Stimulated activated CD4-positive, alpha-beta T cell treated with anti-CD3 and anti-CD28 coated beads, Interleukin-1b, Interleukin-23, amount 100 ng/mL, for 24 hours (primary cell): Measurements from ENCODE around the gene ZP3.
"Not testable (repeated sequence)": the region's sequence is repeated elsewhere in the genome, so short reads cannot be mapped to it uniquely, and the experiment has no call there.

ENCODE experiments used
- DNase-seq, 4 experiments: peaks; one replicate each; pipeline ENCODE4 v3.0.0-alpha.2; 2020; ENCODE audit warnings: low read depth in 4 of 4, low spot score in 1 of 4

The ZP3 gene

GRCh38 chr7:76439120-76439888, 14.6 kb downstream of the ZP3 start:
- DNase-seq, result not testable (repeated sequence)

DNA sequence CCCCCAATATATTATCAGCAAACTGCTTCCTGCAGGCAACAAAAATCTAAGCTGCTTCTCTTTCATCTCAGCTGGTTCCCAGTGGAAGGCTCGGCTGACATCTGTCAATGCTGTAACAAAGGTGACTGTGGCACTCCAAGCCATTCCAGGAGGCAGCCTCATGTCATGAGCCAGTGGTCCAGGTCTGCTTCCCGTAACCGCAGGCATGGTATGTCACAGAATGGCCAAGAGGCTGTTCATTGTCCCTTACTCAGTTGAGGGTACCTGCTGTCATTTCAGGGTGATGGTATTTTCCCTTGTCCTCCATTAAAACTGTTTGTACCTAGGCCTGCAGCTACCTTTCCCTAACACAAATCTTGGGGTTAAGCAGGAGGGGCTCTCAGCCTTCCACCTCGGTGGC, 15.7 kb downstream of the ZP3 start:
- not testable (repeated sequence) for DNase-seq

- not testable (repeated sequence) for DNase-seq
These were observed 17.0 kb downstream of the ZP3 start for GRCh38 chr7:76441792-76442191.

- DNase-seq, result not testable (repeated sequence)
These were observed 18.1 kb downstream of the ZP3 start for GRCh38 chr7:76442664-76443446.

GRCh38 chr7:76443846-76444245, 19.1 kb downstream of the ZP3 start:
- DNase-seq, result not testable (repeated sequence)

DNA sequence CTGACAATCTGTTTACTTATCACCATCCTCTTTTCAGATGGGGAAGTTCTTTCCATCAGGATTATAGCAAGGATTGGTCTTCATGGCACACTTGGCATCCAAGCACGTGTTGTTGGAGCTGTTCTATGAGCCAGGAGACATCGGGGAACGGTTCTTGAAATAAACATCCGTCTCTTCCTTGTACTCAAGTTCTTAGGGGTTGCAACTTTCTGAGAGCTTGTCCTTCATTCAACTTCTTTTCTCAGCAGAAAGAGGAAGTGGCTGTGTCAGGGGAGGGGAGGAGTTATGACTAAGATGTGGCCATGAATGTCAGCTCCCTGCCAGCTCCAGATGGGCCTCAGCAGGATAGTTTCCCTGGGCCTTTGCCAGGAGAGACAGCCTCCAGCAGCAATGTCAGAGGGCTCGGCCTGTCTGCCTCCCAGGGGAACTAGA, 20.8 kb downstream of the ZP3 start:
- peak in 1 of 4 experiments; percentile 1 for DNase-seq

DNA sequence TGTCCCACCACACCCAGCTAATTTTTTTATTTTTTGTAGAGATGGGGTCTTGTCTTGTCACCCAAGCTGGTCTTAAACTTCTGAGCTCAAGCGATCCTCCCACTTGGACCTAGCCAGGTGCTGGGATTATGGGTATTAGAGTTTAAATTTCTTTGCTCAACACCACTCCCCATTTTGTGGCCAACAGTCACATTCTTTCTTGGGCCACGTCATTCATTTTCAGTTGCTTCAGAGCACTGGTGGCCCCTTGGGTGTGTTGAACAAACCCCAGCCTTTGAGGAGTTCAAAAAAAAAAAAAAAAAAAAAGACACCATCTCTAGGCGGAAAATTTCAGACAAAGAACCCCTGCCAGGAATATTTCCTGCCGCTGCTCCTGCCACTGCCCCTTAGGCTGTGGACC, 32.3 kb downstream of the ZP3 start:
- not testable (repeated sequence) for DNase-seq

DNA sequence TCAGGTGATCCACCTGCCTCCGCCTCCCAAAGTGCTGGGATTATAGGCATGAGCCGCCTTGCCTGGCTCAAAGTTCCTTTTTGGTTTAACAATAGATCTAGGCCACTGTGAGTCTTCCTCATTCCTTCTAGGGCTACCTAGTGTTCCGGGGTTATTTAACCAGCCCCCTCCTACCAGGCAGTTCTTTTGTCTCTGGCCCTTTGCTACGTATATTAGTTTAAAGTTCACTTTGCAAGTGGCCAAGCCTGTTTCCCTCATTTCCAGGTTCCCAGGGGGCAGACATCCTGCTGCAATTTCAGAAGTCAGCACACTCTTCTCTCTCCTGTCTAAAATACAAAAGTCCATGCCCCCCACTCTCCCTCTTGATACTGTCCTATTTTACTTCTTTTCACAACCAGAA, 33.8 kb downstream of the ZP3 start:
- not testable (repeated sequence) for DNase-seq

DNA sequence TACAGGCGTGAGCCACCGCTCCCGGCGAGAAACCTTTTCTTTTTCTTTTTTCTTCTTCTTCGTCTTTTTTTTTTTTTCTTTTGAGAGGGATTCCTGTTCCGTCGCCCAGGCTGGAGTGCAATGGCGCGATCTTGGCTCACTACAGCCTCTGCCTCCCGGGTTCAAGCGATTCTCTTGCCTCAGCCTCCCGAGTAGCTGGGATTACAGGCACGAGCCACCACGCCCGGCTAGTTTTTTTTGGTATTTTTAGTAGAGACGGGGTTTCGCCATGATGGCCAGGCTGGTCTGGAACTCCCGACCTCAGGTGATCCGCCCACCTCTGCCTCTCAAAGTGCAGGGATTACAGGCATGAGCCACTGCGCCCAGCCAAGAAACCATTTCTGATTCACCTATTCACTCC, 36.0 kb downstream of the ZP3 start:
- DNase-seq, result not testable (repeated sequence)

- DNase-seq, result peak in 3 of 4 experiments; percentile 13 to 20 (median 16)
These were observed 36.8 kb downstream of the ZP3 start, which contains the start of gene DTX2 for GRCh38 chr7:76461464-76462101. Gene DTX2 (plus strand): TSS chr7:76461709. CDS start chr7:76480510, 18,801 bp downstream.

DNA sequence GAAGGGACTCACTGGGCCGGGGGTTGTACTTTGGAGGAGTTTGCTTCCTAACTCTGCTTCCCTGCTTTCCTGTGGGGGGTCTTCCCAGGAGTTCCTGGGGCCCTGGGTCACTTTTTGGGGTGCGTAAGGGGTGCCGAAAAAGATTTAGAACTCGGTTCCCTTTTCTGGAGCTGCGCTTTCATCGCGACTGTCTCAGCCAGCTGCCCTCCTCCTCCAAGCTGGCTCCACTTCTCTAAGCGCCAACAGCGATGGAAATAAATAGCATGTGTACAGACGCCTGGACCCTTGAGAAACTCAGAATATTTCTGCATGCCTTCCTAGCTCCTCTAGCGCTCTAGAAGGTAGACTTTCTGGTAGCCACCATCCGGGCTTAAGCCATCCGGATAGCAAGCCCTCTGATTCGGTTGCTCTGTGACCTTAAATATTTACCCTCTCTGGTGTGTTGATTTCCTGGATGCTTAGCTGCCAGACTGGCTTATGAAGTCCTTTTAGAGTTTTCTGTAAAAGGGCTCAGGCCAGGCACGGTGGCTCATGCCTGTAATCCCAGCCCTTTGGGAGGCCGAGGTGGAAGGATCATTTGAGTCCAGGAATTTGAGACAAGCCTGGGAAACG, 37.6 kb downstream of the ZP3 start:
- not testable (repeated sequence) for DNase-seq

GRCh38 chr7:76464959-76465358, 40.2 kb downstream of the ZP3 start:
- not testable (repeated sequence) for DNase-seq

- not testable (repeated sequence) for DNase-seq
These were observed 41.2 kb downstream of the ZP3 start for GRCh38 chr7:76465950-76466349.

GRCh38 chr7:76467743-76468404, 43.1 kb downstream of the ZP3 start:
- DNase-seq, result not testable (repeated sequence)

GRCh38 chr7:76471556-76472221, 46.9 kb downstream of the ZP3 start:
- not testable (repeated sequence) for DNase-seq

DNA sequence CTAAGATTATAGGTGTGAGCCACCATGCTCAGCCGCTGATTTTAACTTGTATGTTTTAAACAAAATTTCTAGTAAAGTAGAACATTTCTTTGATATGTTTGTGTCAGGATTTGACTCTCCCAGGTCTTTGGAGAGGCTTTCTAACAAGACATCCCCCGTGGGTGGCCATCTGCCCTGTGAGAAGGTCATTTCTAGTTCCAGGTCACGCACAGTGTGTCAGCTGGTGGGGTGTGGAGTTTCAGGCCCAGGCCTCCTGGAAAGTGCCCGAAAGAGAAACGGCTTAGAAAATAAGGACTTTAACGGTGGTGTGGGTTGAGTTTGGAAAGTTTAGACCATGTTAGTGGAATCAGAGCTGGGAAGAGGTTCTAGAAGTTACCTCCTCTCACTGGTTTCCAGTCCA, 48.3 kb downstream of the ZP3 start:
- not testable (repeated sequence) for DNase-seq

GRCh38 chr7:76476280-76476679, 51.5 kb downstream of the ZP3 start:
- not testable (repeated sequence) for DNase-seq

GRCh38 chr7:76476742-76477474, 52.2 kb downstream of the ZP3 start:
- not testable (repeated sequence) for DNase-seq

DNA sequence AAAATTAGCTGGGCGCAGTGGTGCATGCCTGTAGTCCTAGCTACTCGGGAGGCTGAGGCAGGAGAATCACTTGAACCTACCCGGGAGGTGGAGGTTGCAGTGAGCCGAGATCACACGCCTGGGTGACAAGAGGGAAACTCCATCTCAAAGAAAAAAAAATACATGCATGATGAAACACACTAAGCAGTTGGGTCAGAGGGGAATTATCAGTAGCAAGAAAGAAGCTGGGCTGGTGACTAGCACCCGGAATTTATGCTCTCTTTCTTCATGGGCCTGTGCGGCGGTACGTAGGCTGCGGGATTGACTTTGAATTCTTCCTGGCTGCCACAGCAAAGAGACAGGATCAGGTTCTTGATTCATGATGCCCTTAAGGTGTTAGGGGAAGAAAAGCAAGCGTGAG, 54.9 kb downstream of the ZP3 start:
- DNase-seq, result not testable (repeated sequence)
